DOHH2 (cell line): Measurements from ENCODE around the gene CDK6.

Source experiments
- CTCF ChIP-seq: fragments of 200-600 bp; sonication (generic); IDR thresholded peaks from one replicate; pipeline ENCODE4 v1.5.1; 2014; ENCODE audit warnings: antibody characterized with exemption, mild to moderate bottlenecking, low read depth, low read length; ENCODE audit not compliant: poor library complexity, severe bottlenecking
- EZH2phosphoT487 ChIP-seq: fragments of 200-600 bp; sonication (generic); IDR thresholded peaks from 2 replicates; pipeline ENCODE4 v1.6.1; 2017; ENCODE audit warnings: borderline replicate concordance, mild to moderate bottlenecking, antibody characterized with exemption, low read length, moderate library complexity, mixed read lengths

DNA sequence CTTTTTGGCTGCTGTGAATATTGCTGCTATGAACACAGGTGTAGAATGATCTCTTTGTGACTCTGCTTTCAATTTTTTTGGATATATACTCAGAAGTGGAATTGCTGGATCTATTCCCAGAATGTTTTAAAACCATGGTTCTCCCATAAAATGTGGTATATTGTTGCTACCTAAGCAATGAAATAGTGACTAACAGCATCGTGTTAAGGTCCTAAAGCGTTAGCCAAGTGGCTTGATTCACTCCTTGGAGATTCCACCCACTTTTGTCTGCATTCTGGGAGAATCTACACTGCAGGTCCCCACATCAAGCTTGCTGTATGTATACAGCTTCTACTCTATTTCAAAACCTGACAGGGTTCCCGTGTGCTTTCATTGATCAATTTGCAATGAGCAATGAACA lies 105.6 kb downstream of the CDK6 start:
- TF ChIP-seq CTCF (no peak), EZH2phosphoT487 (no peak)
